Neural cell (in vitro differentiated cells): ENCODE results near the gene CPEB2. TPM values are rescaled to one million over a fixed set of nuclear protein-coding genes. Genes with fewer than 3 reads are reported as not detected.

Experiments
- H2AFZ ChIP-seq: fragments of 200-600, 300-800 bp; sonication (generic), shearing (Covaris generic); 2 replicates; pipeline ENCODE4 v1.6.0; 2014; ENCODE audit warnings: low read depth, mild to moderate bottlenecking, antibody characterized with exemption, low read length, moderate library complexity
- H3F3A ChIP-seq: fragments of 200-600 bp; shearing (Covaris generic); 2 replicates; pipeline ENCODE4 v1.6.1; 2016; ENCODE audit warnings: mild to moderate bottlenecking, moderate library complexity, mixed read lengths, antibody characterized with exemption, low read length; ENCODE audit not compliant: insufficient read depth, poor library complexity, severe bottlenecking
- H3K27ac ChIP-seq: fragments of 200-600, 300-800 bp; sonication (generic), shearing (Covaris generic); 2 replicates; pipeline ENCODE4 v1.5.1; 2014; ENCODE audit warnings: mild to moderate bottlenecking, low read length, moderate library complexity
- H3K27me3 ChIP-seq: fragments of 300-800, 200-600 bp; sonication (generic), shearing (Covaris generic); 2 replicates; pipeline ENCODE4 v1.6.0; 2014; ENCODE audit warnings: mild to moderate bottlenecking, low read depth, low read length, moderate library complexity; ENCODE audit not compliant: insufficient read depth
- H3K36me3 ChIP-seq: fragments of 300-800, 200-600 bp; sonication (generic), shearing (Covaris generic); 2 replicates; pipeline ENCODE4 v1.5.1; 2014; ENCODE audit warnings: mild to moderate bottlenecking, antibody characterized with exemption, low read length, moderate library complexity; ENCODE audit not compliant: insufficient read depth
- H3K4me2 ChIP-seq: fragments of 300-800, 200-600 bp; sonication (generic), shearing (Covaris generic); 2 replicates; pipeline ENCODE4 v1.6.0; 2014; ENCODE audit warnings: mild to moderate bottlenecking, low read length
- H3K4me3 ChIP-seq: fragments of 300-800, 200-600 bp; sonication (generic), shearing (Covaris generic); 2 replicates; pipeline ENCODE4 v1.5.1; 2014; ENCODE audit warnings: mild to moderate bottlenecking, low read length, moderate library complexity
- H3K79me2 ChIP-seq: fragments of 200-600 bp; shearing (Covaris generic); replicated peaks from 2 replicates; pipeline ENCODE4 v1.6.0; 2014; ENCODE audit warnings: mild to moderate bottlenecking, low read length, moderate library complexity; ENCODE audit not compliant: insufficient read depth
- H3K9ac ChIP-seq: fragments of 300-800, 200-600 bp; sonication (generic), shearing (Covaris generic); 2 replicates; pipeline ENCODE4 v1.6.1; 2016; ENCODE audit warnings: mild to moderate bottlenecking, low read length, mixed read lengths
- H3K9me2 ChIP-seq: fragments of 200-600 bp; shearing (Covaris generic); 2 replicates; pipeline ENCODE4 v1.6.1; 2016; ENCODE audit warnings: mild to moderate bottlenecking, low read length, mixed read lengths; ENCODE audit not compliant: insufficient read depth
- H3K9me3 ChIP-seq: fragments of 200-600, 300-800 bp; sonication (generic), shearing (Covaris generic); 2 replicates; pipeline ENCODE4 v1.6.1; 2016; ENCODE audit warnings: mild to moderate bottlenecking, mixed run types, low read length, moderate library complexity, mixed read lengths
- H4K20me1 ChIP-seq: fragments of 200-600 bp; shearing (Covaris generic); 2 replicates; pipeline ENCODE4 v1.6.1; 2016; ENCODE audit warnings: mild to moderate bottlenecking, mixed run types; ENCODE audit not compliant: insufficient read depth
- EP300 ChIP-seq: fragments of 450-650 bp; conservative IDR thresholded peaks from 2 replicates; pipeline ENCODE4 v1.6.1; 2014; ENCODE audit warnings: antibody characterized with exemption, mild to moderate bottlenecking, moderate library complexity; ENCODE audit not compliant: poor library complexity, severe bottlenecking
- EZH2 ChIP-seq: fragments of 200-600, 300-800 bp; shearing (Covaris generic), sonication (generic); IDR thresholded peaks from 2 replicates; pipeline ENCODE4 v1.6.1; 2014; ENCODE audit warnings: antibody characterized with exemption, low read length, borderline replicate concordance, mild to moderate bottlenecking; ENCODE audit not compliant: insufficient read depth, poor library complexity, severe bottlenecking
- MXI1 ChIP-seq: fragments of 450-650 bp; conservative IDR thresholded peaks from 2 replicates; pipeline ENCODE4 v1.6.1; 2014; ENCODE audit warnings: antibody characterized with exemption, mild to moderate bottlenecking; ENCODE audit not compliant: poor library complexity, severe bottlenecking
- POLR2AphosphoS5 ChIP-seq: IDR thresholded peaks from 2 replicates; pipeline ENCODE4 v1.6.1; 2012
- RAD21 ChIP-seq: fragments of 450-650 bp; conservative IDR thresholded peaks from 2 replicates; pipeline ENCODE4 v1.6.1; 2014; ENCODE audit warnings: antibody characterized with exemption, mild to moderate bottlenecking, moderate library complexity
- SMC3 ChIP-seq: fragments of 450-650 bp; conservative IDR thresholded peaks from 2 replicates; pipeline ENCODE4 v1.6.1; 2014; ENCODE audit warnings: antibody characterized with exemption, mild to moderate bottlenecking, moderate library complexity; ENCODE audit not compliant: poor library complexity
- TAF1 ChIP-seq: IDR thresholded peaks from 2 replicates; pipeline ENCODE4 v1.6.1; 2012; ENCODE audit warnings: low read depth
- polyA plus RNA-seq: library from polyadenylated mRNA; depleted of rRNA; stranded (reverse); fragments of >200 nt; gene quantifications from 2 replicates; pipeline ENCODE4 v1.2.3, GENCODE V29; 2014
- TF ChIP-seq, protein P1 (sequence below): IDR thresholded peaks from 2 replicates; pipeline ENCODE4 v1.6.1; 2012; ENCODE audit warnings: borderline replicate concordance
- TF ChIP-seq, protein P2 (sequence below): fragments of 450-650 bp; IDR thresholded peaks from 2 replicates; pipeline ENCODE4 v1.5.1; 2014; ENCODE audit warnings: antibody characterized with exemption, mild to moderate bottlenecking, moderate library complexity; ENCODE audit not compliant: poor library complexity, severe bottlenecking

Gene CPEB2
- polyA plus RNA-seq, 1 donor from 2014 or later, result 12.4 TPM

DNA sequence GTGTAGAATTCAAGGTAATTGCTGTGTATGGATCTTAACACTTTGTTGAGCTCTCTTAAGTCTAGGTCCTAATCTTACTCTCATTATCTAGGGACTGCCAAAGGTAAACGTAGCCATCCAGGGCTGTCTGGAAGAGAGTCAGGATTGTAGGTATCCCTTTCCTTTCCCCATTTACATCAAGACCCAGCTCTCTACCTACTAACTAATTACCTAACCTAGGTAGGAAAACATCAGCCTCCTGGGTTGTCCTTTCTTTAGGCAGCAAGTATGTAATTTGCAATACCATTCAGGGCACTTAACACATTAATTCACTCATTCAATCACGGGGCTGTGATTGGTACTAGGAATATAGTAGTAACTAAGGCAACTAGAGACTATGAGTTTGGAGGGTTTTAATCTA lies 15.2 kb upstream of the CPEB2 start:
- Histone ChIP-seq H3K36me3 (no peaks in the 10 kb centered on the region), H4K20me1 (no peaks in the 10 kb centered on the region), H3K9me3 (no peaks in the 10 kb centered on the region), H3K4me3 (no peak overlapping the region), H3F3A (no peaks in the 10 kb centered on the region), H3K79me2 (no peaks in the 10 kb centered on the region), H3K4me2 (no peak overlapping the region), H2AFZ (no peak overlapping the region), H3K9me2 (no peaks in the 10 kb centered on the region), H3K27ac (no peak overlapping the region), H3K27me3 (no peaks in the 10 kb centered on the region), H3K9ac (no peak overlapping the region)
- TF ChIP-seq TAF1 (no peak), MXI1 (no peak)

DNA sequence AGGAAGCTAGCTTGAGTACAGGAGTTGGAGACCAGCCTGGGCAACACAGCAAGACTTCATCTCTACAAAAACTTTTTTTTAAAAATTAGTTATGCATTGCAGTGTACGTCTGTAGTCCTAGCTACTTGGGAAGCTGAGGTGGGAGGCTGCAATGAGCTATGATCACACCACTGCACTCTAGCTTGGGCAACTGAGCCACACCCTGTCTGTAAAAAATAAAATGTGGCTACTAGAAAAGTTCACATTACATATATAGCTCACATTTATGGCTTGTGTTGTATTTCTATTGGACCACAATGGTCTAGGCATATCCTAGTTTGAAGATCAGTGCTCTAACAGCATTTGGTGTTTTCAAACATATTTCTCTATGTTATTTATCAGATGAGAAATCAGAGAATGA lies 11.8 kb upstream of the CPEB2 start:
- Histone ChIP-seq H3K27ac (no peak overlapping the region), H2AFZ (no peak overlapping the region), H3K27me3 (no peaks in the 10 kb centered on the region), H3K79me2 (no peaks in the 10 kb centered on the region), H3K9ac (no peak overlapping the region), H3K36me3 (no peaks in the 10 kb centered on the region), H3K9me3 (no peaks in the 10 kb centered on the region), H3K9me2 (no peaks in the 10 kb centered on the region), H3K4me3 (no peak overlapping the region), H4K20me1 (no peaks in the 10 kb centered on the region), H3F3A (no peaks in the 10 kb centered on the region), H3K4me2 (no peak overlapping the region)
- TF ChIP-seq, protein P1, sequence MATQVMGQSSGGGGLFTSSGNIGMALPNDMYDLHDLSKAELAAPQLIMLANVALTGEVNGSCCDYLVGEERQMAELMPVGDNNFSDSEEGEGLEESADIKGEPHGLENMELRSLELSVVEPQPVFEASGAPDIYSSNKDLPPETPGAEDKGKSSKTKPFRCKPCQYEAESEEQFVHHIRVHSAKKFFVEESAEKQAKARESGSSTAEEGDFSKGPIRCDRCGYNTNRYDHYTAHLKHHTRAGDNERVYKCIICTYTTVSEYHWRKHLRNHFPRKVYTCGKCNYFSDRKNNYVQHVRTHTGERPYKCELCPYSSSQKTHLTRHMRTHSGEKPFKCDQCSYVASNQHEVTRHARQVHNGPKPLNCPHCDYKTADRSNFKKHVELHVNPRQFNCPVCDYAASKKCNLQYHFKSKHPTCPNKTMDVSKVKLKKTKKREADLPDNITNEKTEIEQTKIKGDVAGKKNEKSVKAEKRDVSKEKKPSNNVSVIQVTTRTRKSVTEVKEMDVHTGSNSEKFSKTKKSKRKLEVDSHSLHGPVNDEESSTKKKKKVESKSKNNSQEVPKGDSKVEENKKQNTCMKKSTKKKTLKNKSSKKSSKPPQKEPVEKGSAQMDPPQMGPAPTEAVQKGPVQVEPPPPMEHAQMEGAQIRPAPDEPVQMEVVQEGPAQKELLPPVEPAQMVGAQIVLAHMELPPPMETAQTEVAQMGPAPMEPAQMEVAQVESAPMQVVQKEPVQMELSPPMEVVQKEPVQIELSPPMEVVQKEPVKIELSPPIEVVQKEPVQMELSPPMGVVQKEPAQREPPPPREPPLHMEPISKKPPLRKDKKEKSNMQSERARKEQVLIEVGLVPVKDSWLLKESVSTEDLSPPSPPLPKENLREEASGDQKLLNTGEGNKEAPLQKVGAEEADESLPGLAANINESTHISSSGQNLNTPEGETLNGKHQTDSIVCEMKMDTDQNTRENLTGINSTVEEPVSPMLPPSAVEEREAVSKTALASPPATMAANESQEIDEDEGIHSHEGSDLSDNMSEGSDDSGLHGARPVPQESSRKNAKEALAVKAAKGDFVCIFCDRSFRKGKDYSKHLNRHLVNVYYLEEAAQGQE, result no peak
- TF ChIP-seq POLR2AphosphoS5, result no peak
- TF ChIP-seq EP300, result no peak
- no peak for TF ChIP-seq EZH2
- TF ChIP-seq TAF1, result no peak
- no peak for TF ChIP-seq RAD21

DNA sequence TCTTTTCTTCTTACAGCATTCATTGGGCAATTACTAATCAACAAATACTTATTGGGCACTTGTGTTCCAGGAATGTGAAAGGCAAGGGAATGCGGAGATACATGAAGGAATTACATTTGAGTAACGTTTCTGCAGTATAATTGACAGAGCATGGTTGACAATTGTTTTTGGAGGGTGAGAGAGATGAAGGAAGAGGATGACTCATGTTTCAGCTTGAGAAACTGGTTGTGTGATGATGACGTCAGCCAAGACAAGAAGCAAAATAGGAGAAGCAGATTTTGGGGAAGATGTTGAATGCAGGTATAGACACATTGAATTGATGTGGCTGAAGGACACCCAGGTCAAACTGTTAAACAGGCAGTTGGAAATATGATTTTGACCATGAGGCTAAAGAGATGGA lies 8.0 kb upstream of the CPEB2 start:
- no peak for TF ChIP-seq TAF1
- TF ChIP-seq, protein P1, result no peak
- no peak for TF ChIP-seq EP300
- no peak for TF ChIP-seq SMC3
- no peak for TF ChIP-seq RAD21
- TF ChIP-seq, protein P2, sequence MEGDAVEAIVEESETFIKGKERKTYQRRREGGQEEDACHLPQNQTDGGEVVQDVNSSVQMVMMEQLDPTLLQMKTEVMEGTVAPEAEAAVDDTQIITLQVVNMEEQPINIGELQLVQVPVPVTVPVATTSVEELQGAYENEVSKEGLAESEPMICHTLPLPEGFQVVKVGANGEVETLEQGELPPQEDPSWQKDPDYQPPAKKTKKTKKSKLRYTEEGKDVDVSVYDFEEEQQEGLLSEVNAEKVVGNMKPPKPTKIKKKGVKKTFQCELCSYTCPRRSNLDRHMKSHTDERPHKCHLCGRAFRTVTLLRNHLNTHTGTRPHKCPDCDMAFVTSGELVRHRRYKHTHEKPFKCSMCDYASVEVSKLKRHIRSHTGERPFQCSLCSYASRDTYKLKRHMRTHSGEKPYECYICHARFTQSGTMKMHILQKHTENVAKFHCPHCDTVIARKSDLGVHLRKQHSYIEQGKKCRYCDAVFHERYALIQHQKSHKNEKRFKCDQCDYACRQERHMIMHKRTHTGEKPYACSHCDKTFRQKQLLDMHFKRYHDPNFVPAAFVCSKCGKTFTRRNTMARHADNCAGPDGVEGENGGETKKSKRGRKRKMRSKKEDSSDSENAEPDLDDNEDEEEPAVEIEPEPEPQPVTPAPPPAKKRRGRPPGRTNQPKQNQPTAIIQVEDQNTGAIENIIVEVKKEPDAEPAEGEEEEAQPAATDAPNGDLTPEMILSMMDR, result no peak
- TF ChIP-seq POLR2AphosphoS5, result no peak
- TF ChIP-seq EZH2, result no peak
- TF ChIP-seq MXI1, result no peak
- Histone ChIP-seq H4K20me1 (no peaks in the 10 kb centered on the region), H3K9me2 (no peaks in the 10 kb centered on the region), H3F3A (no peaks in the 10 kb centered on the region), H3K9ac (no peak overlapping the region), H3K27ac (no peak overlapping the region), H3K27me3 (no peaks in the 10 kb centered on the region), H3K79me2 (no peaks in the 10 kb centered on the region), H3K4me3 (no peak overlapping the region), H3K36me3 (no peaks in the 10 kb centered on the region), H3K4me2 (no peak overlapping the region), H2AFZ (no peak overlapping the region), H3K9me3 (no peaks in the 10 kb centered on the region)
